Cardiac fibroblast (primary cell): ENCODE data around the gene OSTM1.

Source experiments
- DNase-seq, 2 donors: peaks; one replicate each; pipeline versions ENCODE4 v3.0.0 to v3.0.0-alpha.2; 2010; ENCODE audit warnings: low read depth in 2 of 2
- H3K4me3 ChIP-seq, 2 donors: replicated peaks in 1 of 2; 1 replicate in 1 of 2; 2 replicates in 1 of 2; pipeline ENCODE4 v1.5.1; 2011; ENCODE audit warnings: low read depth in 2 of 2, low read length in 2 of 2, mild to moderate bottlenecking in 2 of 2, moderate library complexity in 1 of 2
- CTCF ChIP-seq: IDR thresholded peaks from one replicate; pipeline ENCODE4 v1.5.1; 2011; ENCODE audit warnings: low read depth, mild to moderate bottlenecking, low read length, inconsistent platforms

The OSTM1 gene

GRCh38 chr6:108114841-108115597 lies 40.5 kb upstream of the OSTM1 start:
- peak overlapping the region; percentile 44 to 54 for H3K4me3 ChIP-seq
- DNase-seq = peak; percentile 80 to 81
- TF ChIP-seq CTCF = no peak

GRCh38 chr6:108113557-108114519 lies 39.3 kb upstream of the OSTM1 start:
- peak; percentile 51 for TF ChIP-seq CTCF
- DNase-seq = peak; percentile 70 to 77
- H3K4me3 ChIP-seq = peak overlapping the region; percentile 34 to 37

GRCh38 chr6:108108374-108108773 lies 33.8 kb upstream of the OSTM1 start:
- H3K4me3 ChIP-seq = no peak overlapping the region
- TF ChIP-seq CTCF = no peak
- no peak for DNase-seq

- DNase-seq = no peak
- no peak for TF ChIP-seq CTCF
- no peak overlapping the region for H3K4me3 ChIP-seq
Measured at GRCh38 chr6:108107102-108107501, 32.6 kb upstream of the OSTM1 start.

GRCh38 chr6:108106694-108107093 lies 32.2 kb upstream of the OSTM1 start:
- DNase-seq = no peak
- no peak overlapping the region for H3K4me3 ChIP-seq
- no peak for TF ChIP-seq CTCF

- DNase-seq = no peak
- no peak overlapping the region for H3K4me3 ChIP-seq
- no peak for TF ChIP-seq CTCF
Measured at GRCh38 chr6:108106261-108106660, 31.7 kb upstream of the OSTM1 start.
